ENCODE results near the gene CFAP92.
A peak's percentile ranks its signal among the peaks of the same experiment; 100 is the strongest.

Gene CFAP92

GRCh38 chr3:128984596-128984995 is 9.3 kb downstream of the CFAP92 start:
- no peak for DNase-seq

GRCh38 chr3:128983293-128984069 is 10.4 kb downstream of the CFAP92 start:
- DNase-seq, result no peak

- no peak for DNase-seq
Measured at GRCh38 chr3:128975276-128975675, 18.6 kb downstream of the CFAP92 start.

DNA sequence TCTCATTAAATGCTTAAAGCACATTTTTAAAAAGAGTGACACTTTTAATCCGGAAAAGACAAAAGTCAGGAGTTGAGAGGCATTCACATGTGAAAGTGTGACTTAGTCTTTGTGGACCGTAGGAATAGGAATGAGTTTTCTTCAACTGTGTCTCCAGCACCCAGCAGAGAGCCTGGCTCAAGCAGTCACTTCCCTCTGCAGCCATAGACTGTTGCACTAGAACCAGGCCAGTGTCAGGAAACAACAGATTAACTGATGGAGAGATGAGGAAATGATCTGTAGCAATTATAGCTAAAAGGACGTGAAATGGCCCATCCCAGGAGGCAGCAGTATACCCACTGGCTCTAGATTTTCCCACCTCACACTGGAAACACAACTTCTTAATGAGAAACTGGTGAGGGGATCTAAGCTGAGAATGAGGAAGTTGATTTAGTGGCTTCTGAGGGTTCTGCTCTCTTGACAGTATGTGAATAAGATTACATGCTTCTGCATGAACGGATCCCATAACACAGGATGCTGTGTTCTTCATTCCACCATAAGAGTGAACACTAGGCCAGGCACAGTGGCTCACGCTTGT is 19.8 kb downstream of the CFAP92 start:
- DNase-seq, result no peak

- peak; percentile 10 for DNase-seq
Measured at GRCh38 chr3:128971421-128972100, 22.3 kb downstream of the CFAP92 start.

GRCh38 chr3:128970740-128971047 is 23.2 kb downstream of the CFAP92 start:
- DNase-seq, result no peak

DNA sequence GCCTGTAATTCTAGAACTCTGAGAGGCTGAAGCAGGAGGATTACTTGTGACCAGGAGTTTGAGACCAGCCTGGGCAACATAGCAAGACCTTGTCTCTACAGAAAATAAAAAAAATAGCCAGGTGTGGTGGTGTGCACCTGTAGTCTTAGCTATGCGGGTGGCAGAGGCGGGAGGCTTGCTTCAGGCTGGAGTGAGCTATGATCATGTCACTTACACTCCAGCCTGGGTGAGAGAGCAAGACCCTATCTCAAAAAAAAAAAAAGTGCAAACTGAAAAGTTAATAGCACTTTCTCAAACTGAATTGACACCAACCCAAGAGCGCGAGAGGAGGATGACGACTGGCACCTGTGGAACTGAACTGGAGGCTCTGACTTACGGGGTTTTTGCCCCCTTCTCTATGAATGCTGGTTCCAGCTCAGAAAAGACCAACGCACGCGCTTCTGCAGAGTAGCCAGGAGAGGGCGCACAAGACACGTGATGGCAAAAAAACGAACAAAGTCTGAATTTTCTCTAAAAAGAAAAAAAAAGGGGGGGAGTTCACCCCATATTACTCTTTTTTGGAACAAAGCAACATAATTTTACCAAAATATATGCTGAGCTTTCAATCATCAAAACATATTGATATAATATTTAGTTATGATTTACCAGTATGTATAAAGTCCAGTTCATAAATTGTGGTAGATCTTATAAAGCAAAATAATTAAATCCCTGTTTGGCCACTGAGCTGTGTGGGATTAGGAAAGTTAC is 23.7 kb downstream of the CFAP92 start:
- DNase-seq, result peak; percentile 47

DNA sequence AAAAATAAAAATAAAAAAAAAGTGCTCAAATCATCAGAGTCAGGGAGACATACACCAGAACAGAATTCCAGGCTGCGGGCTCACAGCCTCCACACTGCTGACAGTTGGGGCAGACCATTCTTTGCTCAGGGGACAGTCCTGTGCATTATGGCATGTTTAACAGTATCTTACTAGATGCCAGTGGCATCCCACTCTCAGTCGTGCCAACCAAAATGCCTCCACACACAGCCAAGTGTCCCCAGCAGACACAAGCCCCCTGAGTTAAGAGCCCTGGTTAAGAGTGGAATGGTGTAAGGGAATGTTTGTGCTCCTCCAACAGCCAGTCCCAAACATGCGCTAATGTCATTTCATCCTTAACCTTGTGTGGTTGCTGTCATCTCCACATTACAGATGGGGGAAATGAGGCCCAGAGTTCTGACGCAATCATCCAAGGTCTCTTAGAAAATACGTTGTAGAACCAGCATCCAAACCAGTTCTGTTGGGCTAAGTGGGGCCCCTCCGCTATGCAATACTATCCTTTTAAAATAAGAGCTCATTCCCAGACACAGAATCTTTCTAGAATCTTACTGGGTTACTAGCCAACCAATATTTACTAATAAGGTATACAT is 26.0 kb downstream of the CFAP92 start:
- DNase-seq, result no peak

DNA sequence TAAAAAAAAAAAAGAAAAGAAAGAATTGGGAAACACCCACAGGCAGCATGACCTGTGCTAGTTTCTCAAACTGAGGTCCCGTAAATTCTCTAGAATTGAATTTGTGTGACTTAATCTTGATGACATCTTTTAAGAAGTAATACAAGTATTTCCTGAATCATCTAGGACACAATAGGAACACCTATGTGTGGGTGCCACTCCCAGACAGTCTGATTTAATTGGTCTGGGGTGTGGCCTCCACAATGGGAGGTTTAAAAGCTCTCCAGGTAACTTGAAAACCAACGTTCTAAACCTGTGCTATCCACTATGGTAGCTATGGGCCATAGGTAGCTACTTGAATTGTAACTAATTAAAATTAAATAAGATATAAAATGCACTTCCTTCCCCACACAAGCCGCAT is 28.1 kb downstream of the CFAP92 start:
- DNase-seq, result no peak

GRCh38 chr3:128965280-128965679 is 28.6 kb downstream of the CFAP92 start:
- no peak for DNase-seq

- DNase-seq, result no peak
Measured at GRCh38 chr3:128956440-128956839, 37.4 kb downstream of the CFAP92 start.

DNA sequence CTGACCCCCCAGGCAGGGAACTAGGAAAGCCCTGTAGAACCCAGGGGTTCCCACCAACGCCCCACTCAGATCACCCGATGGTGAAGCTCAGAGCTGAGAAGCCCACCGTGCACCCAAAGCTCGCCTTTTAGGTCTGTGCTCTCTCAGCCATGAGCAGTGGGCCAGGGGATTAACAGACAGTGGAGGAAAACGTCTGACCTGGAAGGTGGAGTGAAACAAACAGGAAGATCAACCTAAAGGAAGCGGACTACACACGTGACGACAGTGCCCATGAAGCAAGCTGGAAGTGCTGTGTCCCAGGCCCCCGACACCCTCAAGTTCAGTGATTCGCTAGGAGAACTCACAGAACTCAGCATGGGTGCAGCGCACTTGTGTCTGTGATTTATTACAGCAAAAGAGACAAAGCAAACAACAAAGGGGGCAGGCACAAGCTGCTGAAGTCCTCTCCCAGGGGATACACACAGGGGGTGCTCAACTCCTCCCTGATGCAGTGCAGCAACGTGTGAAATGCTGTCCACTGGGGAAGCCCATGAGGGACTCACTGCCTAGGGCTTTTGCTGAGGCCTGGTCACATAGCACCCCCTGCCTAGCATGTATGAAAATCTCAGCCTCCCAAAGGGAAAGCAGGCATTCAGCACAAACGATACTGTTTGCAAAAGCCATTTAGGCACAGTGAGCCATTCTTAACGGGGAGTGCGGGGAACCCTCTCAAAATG is 43.5 kb downstream of the CFAP92 start:
- peak; percentile 22 for DNase-seq

DNA sequence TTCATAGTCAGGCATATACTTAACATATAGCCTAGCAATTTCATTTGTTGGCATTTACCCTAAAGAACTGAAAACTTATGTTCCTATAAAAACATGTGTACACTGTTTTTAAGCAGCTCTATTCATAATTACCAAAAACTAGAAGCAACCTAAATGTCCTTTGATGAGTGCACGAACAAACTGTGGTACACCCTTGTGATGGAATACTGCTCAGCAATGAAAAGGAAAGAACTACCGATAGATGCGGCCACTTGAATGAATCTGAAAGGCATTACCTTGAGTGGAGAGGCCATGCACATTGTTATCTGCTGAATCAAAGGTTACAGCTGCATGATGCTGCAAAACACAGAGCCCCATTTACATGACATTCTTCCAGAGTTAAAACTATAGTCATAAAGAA is 44.7 kb downstream of the CFAP92 start:
- DNase-seq, result no peak

DNA sequence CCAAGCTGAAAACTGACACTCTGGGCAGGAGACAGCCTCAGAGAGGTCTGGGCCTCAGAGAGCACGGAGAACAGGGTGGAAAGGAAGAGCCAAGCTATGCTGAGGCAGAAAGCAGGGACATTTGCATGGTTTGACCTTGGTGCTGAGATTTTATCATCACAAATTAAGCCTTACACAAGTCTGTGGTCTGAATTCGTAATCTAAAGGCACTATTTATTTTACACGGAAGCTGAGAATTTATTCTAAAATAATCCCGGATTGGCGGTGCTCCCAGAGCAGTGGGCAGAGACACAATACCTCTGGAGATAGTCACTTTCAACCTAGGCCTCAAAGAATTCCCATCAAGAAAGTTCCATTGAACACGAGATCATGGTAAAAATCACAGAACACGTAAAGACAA is 47.5 kb downstream of the CFAP92 start:
- no peak for DNase-seq

- DNase-seq, result no peak
Measured at GRCh38 chr3:128945878-128946175, 48.0 kb downstream of the CFAP92 start.

DNA sequence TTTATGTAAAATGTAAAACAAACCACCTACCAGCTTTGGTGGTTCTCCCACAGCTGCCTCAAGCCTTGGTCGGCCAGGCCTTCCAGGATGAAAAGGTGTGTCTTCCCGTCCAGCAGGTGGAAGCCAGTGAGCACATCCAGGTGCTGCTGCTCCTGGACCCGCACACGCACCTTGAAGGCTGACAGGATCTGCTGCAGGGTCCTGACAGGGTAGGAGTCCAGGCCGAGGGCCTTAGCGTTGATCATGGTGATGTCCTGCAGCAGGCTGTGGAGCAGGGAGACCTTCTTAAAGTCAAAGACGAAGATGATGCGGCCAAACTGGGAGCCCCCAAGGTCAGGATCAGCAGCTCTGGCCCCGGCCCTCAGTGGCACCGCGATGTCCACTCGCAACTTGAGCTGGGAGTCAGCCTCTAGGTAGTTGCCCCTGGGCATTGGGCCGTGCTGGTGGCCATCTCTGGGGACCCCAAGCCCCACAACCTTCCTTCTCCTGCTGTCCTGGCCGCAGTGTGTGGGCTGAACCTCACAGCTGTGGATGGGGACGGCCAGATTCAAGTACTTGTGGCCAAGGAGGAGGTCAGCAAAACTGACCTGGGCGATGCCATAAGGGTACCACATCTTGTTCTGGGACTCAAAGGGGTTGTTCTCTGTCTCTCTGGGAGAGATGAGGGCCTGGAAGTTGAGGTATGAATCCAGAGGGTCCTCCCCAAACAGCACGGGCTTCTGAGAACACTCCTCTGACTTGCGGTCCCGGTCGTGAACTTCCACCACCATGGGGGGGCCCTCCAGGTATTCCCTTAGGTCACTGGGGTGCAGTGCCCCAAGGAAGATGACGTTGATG is 48.6 kb downstream of the CFAP92 start:
- no peak for DNase-seq

GRCh38 chr3:128942161-128942952 is 51.5 kb downstream of the CFAP92 start:
- DNase-seq, result no peak

- DNase-seq, result no peak
Measured at GRCh38 chr3:128940252-128940651, 53.6 kb downstream of the CFAP92 start.

- no peak for DNase-seq
Measured at GRCh38 chr3:128936341-128936740, 57.5 kb downstream of the CFAP92 start.

DNA sequence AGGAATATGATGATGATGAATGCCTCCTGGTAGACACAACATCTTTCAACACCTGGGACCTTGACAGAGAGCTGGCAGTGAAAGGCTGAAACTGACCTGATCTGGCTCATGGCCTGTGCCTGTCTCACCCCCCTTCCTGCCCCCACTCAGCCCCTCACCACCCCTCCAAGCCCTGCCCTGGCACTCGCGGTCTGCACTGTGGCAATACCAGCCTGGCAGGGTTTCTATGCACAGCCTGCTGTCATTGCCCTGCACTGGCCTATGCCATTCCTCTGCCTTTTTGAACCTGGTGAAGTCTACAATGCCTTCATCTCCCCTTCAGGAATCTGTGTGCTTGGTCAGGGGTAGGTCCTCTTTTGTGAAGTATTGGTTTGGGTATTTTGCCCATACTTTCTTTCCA is 58.0 kb downstream of the CFAP92 start:
- no peak for DNase-seq

DNA sequence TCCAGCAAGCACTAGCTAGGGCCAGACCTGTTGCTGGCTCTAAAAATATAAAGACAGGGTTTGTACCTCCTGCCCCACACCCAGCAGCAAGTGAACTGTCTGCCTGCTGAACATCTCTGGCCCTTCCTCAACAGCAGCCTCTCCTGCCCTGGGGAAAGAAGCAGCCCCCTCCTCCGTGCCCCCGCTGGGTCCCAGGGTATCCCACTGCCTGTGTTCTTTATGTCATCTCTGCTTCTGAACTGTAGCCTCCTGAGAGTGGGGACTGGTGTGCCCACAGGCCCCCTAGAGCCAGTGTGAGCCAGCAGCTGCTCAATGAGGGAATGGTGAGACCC is 60.0 kb downstream of the CFAP92 start:
- DNase-seq, result no peak

Measured in DMS79 treated with DMSO at 0.1 percent for 48 hours (cell line).